HuH-7 (cell line): ENCODE measurements around the gene ADAMTS2.

Experiments
- DNase-seq: peaks from one replicate; pipeline ENCODE4 v3.0.0; 2011; ENCODE audit warnings: low spot score

Gene ADAMTS2

GRCh38 chr5:179160584-179160983 is 184.7 kb downstream of the ADAMTS2 start:
- no peak for DNase-seq

- DNase-seq = no peak
Measured at GRCh38 chr5:179158556-179158955, 186.7 kb downstream of the ADAMTS2 start.

- DNase-seq = no peak
Measured at GRCh38 chr5:179154991-179155955, 190.0 kb downstream of the ADAMTS2 start.

- DNase-seq = no peak
Measured at GRCh38 chr5:179154346-179154990, 190.8 kb downstream of the ADAMTS2 start.

GRCh38 chr5:179153921-179154345 is 191.3 kb downstream of the ADAMTS2 start:
- no peak for DNase-seq

GRCh38 chr5:179153341-179153901 is 191.8 kb downstream of the ADAMTS2 start:
- no peak for DNase-seq

- DNase-seq = no peak
Measured at GRCh38 chr5:179152941-179153340, 192.3 kb downstream of the ADAMTS2 start.

- DNase-seq = no peak
Measured at GRCh38 chr5:179152144-179152895, 192.9 kb downstream of the ADAMTS2 start.

- no peak for DNase-seq
Measured at GRCh38 chr5:179151286-179152118, 193.8 kb downstream of the ADAMTS2 start.

GRCh38 chr5:179150011-179150410 is 195.2 kb downstream of the ADAMTS2 start:
- DNase-seq = no peak

- no peak for DNase-seq
Measured at GRCh38 chr5:179149278-179149677, 196.0 kb downstream of the ADAMTS2 start.

GRCh38 chr5:179148703-179149170 is 196.5 kb downstream of the ADAMTS2 start:
- DNase-seq = no peak

- DNase-seq = no peak
Measured at GRCh38 chr5:179147991-179148702, 197.1 kb downstream of the ADAMTS2 start.

GRCh38 chr5:179146277-179146676 is 199.0 kb downstream of the ADAMTS2 start:
- no peak for DNase-seq

- peak; percentile 52 for DNase-seq
Measured at GRCh38 chr5:179143446-179143845, 201.8 kb downstream of the ADAMTS2 start.

- DNase-seq = no peak
Measured at GRCh38 chr5:179142434-179143198, 202.6 kb downstream of the ADAMTS2 start.

GRCh38 chr5:179141867-179142266 is 203.4 kb downstream of the ADAMTS2 start:
- no peak for DNase-seq

- no peak for DNase-seq
Measured at GRCh38 chr5:179140293-179140692, 205.0 kb downstream of the ADAMTS2 start.

- no peak for DNase-seq
Measured at GRCh38 chr5:179139936-179140235, 205.4 kb downstream of the ADAMTS2 start.
